GM12892 (cell line): ENCODE data around the gene NCOA5.

ENCODE experiments used
- DNase-seq: peaks from one replicate; pipeline ENCODE4 v3.0.0; 2011; ENCODE audit not compliant: insufficient read length
- FAIRE-seq: peaks from 2 replicates; lab custom pipeline; 2011; peaks lifted over from hg19 to GRCh38; lab: Jason Lieb, UNC
- POLR2A ChIP-seq: IDR thresholded peaks from 2 replicates; pipeline ENCODE4 v1.6.1; 2011; ENCODE audit warnings: low read depth, low read length, control low read depth
- POLR2AphosphoS5 ChIP-seq: IDR thresholded peaks from 2 replicates; pipeline ENCODE4 v1.6.1; 2011; ENCODE audit warnings: low read depth, low read length, control low read depth
- TAF1 ChIP-seq: IDR thresholded peaks from 2 replicates; pipeline ENCODE4 v1.6.1; 2011; ENCODE audit warnings: low read depth, mild to moderate bottlenecking, control low read depth, low read length, borderline replicate concordance

Gene NCOA5

DNA sequence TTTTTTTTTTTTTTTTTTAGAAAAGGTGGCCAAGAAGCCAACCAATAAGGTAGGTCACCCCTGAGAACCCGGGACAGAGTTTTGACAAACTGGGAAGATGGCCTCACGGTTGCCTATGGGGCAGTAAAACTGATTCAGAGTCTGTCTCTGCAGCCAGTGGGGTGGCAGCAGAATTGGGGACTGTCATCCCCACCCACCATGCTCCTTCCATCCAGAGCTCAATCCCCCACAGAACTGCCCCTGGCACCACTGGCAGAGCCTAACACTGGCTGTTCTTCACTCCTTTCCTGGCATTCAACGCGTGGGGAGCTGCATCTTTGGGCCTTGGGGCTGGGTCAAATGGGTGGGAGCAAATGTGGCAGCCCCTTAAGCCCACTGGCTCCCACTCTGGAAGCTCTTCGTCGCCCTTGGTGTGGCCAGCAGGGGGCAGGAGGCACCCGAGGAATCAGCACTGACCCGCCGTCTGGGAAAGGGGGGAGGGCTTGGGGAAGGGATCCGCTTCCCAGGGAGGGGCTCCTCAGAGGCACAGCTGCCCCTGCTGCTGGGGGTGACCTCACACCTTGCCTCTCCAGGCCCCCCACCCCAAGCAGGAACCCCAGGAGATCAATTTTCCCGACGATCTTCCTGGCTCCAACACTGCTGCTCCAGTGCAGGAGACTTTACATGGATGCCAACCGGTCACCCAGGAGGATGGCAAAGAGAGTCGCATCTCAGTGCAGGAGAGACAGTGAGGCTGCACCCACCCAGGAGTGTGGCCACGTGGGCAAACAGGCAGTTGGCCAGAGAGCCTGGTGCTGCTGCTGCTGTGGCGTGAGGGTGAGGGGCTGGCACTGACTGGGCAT lies 38.8 kb upstream of the NCOA5 start:
- FAIRE-seq: no peak

DNA sequence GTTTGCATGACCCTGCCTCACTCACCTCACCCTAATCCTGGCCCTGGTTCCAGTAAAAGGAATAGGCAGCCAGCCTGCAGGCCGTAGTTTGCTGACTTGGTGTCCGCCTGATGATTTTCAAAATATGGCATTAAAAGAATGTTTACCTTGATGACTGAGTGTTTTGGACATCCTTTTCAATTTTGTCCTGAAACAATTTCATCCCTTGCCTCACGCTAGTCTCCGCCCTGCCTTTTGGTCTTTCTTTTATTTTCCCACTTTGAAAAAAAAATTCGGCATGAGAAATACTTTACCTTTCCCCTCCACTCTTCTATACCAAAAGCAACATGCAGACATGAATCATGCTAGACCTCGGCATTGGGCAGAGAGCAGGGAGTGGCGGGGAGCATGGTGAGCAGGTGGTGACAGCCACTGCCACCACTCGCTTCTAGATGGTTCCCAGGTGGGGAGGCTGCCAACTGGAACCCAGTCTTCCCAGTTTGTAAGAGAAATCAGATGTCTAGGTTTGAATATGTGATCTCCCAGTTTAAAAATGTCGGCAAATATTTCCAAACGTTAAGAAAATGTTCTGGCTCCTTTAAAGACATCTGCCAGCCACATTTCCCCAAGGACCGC lies 37.7 kb upstream of the NCOA5 start:
- FAIRE-seq (no peak), DNase-seq (no peak)
- TF ChIP-seq POLR2A: no peak; the same call in 1 of the 2 replicates
- no peak for TF ChIP-seq TAF1
- peak; percentile 36; the same call in 1 of the 2 replicates for TF ChIP-seq POLR2AphosphoS5

More for the DNA sequence above, 38.8 kb upstream of the NCOA5 start:
- no peak for DNase-seq
- TF ChIP-seq POLR2A (peak; percentile 45; the same call in 1 of the 2 replicates), POLR2AphosphoS5 (peak; percentile 83), TAF1 (no peak)

DNA sequence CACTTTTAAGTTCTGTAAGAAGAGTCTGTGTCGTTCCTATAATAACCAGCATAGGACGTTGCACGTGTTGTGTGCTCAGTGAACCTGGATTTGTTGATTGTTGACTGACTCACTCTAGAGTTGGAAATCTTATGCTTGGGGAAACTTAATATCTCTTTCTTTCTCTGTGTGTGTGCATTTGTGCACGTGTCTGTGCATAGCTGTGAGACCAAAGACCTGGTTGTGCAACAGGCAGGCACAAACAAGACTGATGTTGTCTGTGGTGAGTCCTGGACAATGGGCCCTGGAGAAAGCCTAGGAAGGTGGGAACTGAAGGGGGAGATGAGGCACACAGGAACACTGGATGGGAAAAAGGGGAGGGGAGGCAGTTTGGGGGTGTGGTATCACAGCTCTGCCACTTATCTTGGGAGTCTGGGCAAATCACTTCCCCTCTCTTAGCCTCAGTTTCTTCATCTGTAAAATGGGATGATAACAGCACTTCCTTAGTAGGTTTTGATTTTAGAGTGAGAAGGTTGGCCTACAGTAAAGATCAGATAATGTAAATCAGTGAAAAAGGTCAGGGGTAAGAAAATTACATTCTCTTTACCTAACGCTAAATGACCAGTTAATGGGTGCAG lies 36.8 kb upstream of the NCOA5 start:
- FAIRE-seq: no peak
- TF ChIP-seq POLR2AphosphoS5: peak; percentile 60; the same call in 1 of the 2 replicates
- TF ChIP-seq POLR2A: no peak; the same call in 1 of the 2 replicates
- DNase-seq: no peak

DNA sequence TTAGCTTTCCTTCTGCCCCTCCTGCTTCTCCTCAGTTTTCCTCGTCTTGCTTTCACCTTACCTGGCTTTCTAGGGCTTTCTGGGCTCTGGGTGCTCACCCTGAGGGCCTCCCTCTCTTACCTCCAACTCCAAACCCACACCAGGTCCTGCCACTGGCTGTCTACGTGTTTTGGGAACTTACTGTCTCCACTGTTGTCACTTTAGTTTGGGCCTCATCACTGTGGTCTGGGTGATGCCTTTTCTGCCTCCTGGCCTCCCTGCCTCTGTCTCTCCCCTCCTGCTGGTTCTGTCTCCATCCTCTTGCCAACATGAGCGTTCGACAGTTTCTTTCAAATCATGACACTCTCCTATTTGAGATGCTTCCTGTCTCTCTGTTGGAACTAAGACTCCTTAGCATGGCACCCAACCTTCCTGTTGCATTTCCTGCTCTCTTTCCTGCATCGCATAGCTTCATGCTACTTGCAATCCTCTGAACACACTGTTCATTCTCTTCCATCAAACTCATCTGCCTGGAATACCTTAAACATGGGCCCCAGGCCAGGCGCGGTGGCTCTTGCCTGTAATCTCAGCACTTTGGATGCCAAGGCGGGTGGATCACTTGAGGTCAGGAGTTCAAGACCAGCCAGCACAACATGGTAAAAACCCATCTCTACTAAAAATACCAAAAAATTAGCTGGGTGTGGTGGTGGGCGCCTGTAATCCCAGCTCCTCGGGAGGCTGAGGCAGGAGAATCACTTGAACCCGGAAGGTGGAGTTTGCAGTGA lies 33.9 kb upstream of the NCOA5 start:
- FAIRE-seq: no peak
- DNase-seq: no peak
- TF ChIP-seq TAF1 (no peak), POLR2A (0 out of 2 replicates have a peak, but pooled peaks have one; percentile 34), POLR2AphosphoS5 (no peak)

DNA sequence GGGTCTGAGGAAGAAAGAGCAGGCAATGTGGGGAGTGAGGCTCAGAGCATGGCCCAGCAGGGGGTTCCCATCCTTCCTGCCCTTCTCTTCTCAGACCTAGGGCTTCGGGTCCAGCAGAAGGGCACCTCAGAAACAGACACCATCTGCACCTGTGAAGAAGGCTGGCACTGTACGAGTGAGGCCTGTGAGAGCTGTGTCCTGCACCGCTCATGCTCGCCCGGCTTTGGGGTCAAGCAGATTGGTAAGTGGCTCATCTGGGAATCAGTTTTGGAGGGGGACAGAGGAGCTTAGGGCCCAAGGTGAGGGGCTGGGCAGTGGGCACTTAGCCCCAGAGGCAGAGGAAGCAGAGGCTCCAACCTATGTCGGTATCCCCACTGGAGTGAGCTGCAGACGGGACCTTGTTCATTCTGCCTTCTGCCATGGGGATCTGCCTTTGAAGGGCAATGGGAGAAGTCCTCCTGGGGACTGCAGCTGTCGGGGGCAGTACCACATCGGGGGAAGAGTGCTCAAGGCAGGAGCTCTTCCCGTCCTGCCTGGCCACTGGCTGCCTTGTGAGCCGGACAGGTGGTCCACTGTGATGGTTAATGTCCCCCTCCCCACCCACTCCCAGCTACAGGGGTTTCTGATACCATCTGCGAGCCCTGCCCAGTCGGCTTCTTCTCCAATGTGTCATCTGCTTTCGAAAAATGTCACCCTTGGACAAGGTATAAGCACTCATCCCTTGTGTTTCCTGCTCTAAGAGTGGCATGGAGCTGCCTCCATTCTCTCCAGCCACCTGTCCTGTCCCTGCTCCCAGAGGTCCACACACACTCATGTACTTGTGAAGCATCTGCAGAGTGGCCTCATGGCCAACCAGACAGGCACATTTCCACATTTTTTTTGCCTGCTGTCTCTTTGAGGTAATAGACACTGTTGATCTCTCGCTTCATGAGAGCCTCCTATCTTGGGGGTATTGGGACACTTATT lies 33.0 kb upstream of the NCOA5 start:
- TF ChIP-seq POLR2AphosphoS5 (peak; percentile 57; the same call in 1 of the 2 replicates), TAF1 (no peak), POLR2A (peak; percentile 35; the same call in 1 of the 2 replicates)
- FAIRE-seq: no peak
- DNase-seq: no peak

DNA sequence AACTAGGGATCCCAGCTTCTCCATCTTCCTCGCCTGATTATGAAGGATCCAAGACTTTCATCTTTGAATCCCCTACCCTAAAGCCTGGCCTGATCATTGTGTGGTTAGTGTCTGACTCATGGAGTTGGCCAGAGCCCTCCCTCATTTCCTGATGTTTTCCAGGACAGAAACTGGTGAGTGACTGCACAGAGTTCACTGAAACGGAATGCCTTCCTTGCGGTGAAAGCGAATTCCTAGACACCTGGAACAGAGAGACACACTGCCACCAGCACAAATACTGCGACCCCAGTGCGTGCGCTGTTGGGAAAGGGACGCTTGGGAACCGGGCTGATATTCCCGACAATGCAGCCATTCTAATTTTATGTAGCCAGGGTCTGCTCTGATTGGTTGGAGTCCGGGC lies 32.3 kb upstream of the NCOA5 start:
- DNase-seq: no peak
- TF ChIP-seq POLR2A: peak; percentile 19; the same call in 1 of the 2 replicates
- no peak for TF ChIP-seq TAF1
- FAIRE-seq: no peak

DNA sequence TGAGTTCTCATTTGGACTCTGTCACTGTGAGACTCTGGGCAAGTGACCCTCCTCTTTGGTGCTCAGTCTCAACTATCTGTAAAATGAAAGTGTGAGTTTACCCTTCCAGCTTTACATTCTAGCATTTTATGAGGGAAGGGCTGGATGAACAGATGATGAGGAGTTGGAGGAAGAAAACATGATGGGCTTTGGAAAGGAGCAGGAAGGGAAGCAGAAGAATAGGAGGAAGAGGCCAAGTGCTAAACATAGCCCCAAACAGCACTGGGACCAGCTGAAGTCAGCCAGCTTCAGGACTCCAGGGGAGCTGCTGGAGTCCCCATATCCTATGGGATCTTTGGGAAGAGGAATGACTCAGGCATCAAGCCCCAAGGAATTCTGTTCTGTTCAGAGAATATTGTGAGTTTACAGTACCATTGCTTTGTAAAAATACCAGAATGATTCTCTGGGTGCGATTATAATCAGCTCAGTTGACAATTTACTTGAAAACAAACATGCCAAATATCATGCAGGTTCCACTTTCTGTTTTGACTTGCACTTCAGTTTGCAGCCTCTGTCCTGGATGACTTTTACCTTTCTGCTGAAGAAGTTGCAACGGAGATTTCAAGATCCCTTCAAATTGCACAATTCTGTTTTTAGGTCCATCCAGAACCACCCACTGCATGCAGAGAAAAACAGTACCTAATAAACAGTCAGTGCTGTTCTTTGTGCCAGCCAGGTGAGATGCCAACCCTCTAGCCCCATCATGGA lies 31.6 kb upstream of the NCOA5 start:
- no peak for DNase-seq
- FAIRE-seq: peak; percentile 5
- TF ChIP-seq POLR2AphosphoS5 (no peak), TAF1 (no peak), POLR2A (no peak)

DNA sequence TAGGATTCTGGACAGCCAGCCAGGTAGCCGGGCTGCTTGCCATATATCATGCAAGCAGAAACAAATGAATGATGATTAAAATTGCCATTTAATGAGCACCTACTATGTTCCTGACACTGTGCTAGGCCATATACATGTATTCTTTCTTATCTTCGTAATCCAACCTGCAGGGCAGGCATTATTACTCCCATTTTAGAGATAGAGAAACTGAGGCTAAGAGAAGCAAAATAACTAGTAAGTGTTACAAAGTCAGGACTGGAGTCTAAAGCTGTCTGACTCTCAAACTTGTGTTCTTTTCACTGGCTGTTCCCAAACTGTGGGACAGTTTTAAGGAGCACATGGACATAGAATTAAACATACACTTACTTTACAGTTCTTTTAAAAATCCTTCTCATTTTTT lies 30.4 kb upstream of the NCOA5 start:
- no peak for DNase-seq
- FAIRE-seq: no peak
- TF ChIP-seq POLR2AphosphoS5: no peak
- no peak for TF ChIP-seq TAF1
- TF ChIP-seq POLR2A: no peak

DNA sequence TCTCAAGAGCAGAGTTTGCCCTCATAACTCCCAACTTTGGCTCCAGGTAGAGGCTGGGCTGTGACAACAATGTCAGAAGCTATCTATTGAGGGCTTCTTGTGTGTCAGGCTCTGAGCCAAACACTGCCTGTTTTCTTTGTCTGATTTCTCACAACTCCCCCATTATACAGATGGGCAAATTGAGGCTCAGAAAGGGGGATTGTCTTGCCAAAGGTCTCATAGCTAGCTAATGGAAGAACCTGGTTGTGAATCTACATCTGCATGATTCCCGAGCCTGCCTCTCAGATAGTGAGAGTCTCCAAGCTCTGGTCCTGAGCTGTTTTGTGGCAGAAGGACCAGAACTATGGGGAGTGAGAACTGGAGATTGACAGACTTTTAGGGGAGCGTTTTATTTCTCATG lies 29.8 kb upstream of the NCOA5 start:
- FAIRE-seq: no peak
- TF ChIP-seq TAF1 (no peak), POLR2A (no peak), POLR2AphosphoS5 (no peak)
- no peak for DNase-seq

DNA sequence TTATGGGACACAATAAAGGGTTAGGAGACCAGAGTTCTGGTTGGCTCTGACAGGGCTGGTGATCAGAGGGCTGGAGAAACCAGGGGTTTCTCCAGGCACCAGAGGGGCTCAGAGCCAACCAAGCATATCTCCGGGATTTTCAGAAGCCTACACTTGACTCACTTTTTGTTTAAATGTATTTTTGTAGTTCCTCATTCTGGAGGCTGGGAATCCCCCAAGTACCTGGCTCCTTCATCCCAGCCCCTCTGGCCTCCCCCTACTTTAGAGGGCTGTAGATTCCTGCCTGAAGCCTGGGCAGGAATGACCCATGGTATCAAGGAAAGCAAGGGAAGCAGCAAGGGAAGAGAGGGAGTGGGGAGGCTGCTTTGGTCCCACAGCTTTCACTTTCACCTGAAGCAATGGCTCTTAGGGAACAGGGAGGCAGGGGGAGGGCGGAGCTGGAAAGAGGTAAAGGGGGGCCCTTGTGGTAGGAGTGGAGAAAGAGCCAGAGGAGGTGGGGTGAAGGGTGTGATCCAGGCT lies 29.3 kb upstream of the NCOA5 start:
- peak; percentile 65 for FAIRE-seq
- peak; percentile 46 for DNase-seq
- no peak for TF ChIP-seq TAF1
- TF ChIP-seq POLR2AphosphoS5: peak; percentile 50
- peak; percentile 7; the same call in 1 of the 2 replicates for TF ChIP-seq POLR2A
